Stimulated activated CD4-positive, alpha-beta T cell treated with anti-CD3 and anti-CD28 coated beads, Interleukin-2, amount 100 ng/mL, for 48 hours (primary cell): ENCODE data around the gene PBLD.
A peak's percentile ranks its signal among the peaks of the same experiment; 100 is the strongest.
"Not testable (repeated sequence)": the region's sequence is repeated elsewhere in the genome, so short reads cannot be mapped to it uniquely, and the experiment has no call there.

Experiments used
- DNase-seq, 2 donors: peaks; one replicate each; pipeline ENCODE4 v3.0.0-alpha.2; 2020

PBLD gene

DNA sequence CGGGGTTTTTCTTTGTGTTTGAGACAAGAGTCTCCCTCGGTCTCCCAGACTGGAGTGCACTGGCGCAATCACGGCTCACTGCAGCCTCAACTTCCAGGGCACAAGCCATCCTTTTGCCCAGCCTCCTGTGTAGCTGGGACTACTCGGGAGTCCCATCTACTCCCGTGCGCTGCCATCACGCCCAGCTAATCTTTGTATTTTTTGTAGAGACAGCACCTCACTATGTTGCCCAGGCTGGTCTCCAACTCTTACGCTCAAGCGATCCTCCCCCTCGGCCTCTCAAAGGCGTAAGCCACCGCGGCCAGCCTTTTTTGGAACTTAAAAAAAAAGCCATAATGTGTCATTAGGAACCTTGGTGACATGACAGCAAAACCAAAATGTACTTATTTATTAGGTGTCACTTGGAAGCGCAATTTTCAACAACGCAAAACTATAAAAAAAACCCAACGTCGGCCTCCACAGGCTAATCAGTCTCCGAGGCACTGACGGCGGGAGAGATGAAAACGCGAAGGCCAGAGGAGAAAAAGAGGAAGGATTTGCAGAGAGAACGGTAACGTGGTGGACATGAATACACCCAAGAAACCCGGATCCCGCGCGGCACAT is 1.8 kb downstream of the PBLD start:
- DNase-seq, result peak; percentile 10 to 11

- no peak for DNase-seq
These were observed 3.2 kb downstream of the PBLD start for GRCh38 chr10:68329506-68329861.

- DNase-seq, result no peak
These were observed 4.6 kb downstream of the PBLD start for GRCh38 chr10:68327889-68328786.

DNA sequence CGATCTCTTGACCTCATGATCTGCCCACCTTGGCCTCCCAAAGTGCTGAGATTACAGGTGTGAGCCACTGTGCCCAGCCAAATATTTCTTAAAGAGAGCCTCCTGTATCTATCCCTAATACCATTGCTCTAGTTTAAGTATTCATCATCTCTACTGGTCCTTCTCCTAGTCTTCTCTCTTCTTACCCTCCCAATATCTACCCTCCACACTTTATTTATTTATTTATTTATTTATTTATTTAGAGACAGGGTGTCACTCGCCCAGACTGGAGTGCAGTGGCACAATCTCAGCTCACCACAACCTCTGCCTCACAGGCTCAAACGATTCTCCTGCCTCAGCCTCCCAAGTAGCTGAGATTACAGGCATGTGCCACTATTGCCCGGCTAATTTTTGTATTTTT is 8.3 kb downstream of the PBLD start:
- DNase-seq, result not testable (repeated sequence)

- no peak for DNase-seq
These were observed 14.2 kb downstream of the PBLD start for GRCh38 chr10:68318331-68319059.

DNA sequence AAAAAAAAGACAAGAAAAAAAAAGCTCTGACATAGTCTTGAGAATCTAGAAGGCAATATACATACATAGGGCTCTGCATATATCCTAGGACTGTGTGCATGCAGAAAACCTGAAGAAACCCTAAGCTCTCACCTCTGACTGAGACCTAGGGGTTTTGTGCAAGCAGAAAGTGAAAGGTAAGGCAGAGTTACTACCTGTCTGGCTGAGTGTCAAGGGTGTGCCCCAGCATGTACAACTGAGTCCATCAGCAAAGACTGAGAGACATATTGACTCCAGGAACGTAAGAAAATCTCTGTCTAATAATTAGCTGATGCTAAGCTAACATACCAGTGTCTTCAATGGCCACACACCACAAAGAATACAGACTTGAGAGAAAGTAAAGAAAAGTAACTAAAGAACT is 17.1 kb downstream of the PBLD start:
- no peak for DNase-seq

DNA sequence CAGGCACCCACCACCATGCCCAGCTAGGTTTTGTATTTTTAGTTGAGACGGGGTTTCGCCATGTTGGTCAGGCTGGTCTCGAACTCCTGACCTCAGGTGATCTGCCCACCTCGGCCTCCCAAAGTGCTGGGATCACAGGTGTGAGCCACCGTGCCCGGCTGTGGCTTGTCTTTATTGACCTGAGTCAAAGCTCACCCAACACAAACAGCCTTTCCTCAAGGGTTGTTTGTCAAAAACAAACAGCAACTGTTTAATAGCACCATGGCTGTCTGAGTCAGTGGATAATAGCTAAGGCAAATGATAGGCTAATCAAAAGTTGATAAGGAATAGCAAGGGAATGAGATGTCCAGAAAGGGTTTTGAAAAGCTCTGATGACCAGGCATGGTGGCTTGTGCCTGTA is 17.8 kb downstream of the PBLD start:
- DNase-seq, result not testable (repeated sequence)

DNA sequence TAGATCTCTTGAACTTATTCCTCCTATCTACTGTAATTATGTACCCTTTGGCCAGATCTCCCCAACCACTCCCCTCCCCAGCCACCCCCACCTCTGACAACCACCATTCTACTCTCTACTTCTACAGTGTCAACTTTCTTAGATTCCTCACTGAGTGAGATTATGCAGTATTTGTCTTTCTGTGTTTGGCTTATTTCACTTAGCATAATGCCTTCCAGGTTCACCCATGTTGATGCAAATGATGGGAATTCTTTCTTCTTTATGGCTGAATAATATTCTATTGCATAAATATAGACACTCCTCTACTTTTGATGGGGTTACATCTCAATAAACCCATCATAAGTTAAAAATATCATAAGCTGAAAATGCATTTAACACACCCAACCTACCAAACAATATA is 22.2 kb downstream of the PBLD start:
- no peak for DNase-seq

DNA sequence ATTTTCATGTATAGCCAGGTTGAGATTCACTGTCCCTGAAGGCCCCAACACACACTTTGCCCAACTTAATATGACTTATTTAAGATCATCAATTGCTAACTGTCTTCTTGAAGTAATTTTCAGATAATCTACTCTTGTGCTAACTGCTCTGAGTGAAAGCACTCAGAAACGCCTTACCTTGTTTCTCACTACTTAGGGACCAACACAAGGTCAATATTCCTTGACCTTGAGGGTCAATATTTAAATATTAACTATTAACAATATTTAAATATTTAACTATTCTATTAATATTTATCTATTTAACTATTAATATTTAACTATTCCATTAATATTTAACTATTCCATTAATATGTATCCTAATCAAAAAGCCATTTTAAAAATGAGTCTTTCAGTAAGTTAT is 26.9 kb downstream of the PBLD start:
- DNase-seq, result no peak

DNA sequence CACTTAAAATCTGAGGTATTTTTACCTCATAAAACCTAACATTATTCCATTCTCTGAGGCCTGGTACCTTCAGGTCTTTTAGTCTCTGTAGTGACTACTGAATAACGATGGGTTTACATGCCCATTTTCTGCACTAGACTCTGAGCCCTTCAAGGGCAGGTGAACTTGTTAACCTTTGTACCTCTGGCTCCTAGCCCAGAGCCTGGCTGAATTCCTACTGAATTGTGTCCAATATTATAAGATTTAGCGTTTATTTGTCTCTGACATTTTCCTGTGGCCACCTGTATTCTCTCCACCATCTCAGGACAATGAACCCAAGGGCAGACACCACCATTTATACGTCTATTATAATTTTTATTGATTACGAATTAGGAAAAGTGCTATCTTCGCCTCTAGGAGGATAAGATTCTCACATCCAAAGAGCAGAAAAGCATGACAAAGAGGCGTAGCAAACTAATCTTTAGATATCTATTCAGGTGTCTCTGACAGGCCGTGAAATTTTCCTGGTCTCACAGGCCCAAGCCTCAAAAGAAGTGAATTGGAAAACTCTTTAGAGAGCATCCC is 28.8 kb downstream of the PBLD start:
- no peak for DNase-seq

DNA sequence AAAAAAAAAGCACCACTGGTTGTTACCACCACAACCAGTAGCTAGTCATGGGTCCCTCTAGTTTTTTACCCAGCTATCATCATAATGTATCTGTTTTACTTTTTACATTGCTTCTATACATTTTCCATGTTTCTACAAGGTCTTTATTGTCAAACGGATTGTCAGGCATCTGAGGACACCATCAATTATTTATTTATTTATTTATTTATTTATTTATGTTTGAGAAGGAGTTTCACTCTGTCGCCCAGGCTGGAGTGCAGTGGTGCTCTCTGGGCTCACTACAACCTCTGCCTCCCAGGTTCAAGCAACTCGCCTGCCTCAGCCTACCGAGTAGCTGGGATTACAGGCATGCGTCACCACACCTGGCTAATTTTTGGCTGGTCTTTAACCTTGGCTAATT is 29.9 kb downstream of the PBLD start:
- no peak for DNase-seq

DNA sequence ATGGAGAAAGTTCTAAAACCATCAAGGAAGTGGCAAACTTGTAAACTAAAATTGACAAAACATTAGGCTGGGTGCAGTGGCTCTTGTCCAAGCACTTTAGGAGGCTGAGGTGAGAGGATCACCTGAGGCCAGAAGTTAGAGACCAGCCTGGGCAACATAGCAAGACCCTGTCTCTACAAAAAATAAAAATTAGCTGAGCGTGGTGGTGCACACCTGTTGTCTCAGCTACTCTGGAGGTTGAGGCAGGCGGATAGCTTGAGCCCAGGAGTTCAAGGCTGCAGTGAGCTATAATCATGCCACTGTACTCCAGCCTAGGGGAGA is 30.3 kb downstream of the PBLD start:
- DNase-seq, result no peak

- DNase-seq, result no peak
These were observed 30.8 kb downstream of the PBLD start for GRCh38 chr10:68301790-68302502.

GRCh38 chr10:68301301-68301700 is 31.4 kb downstream of the PBLD start:
- no peak for DNase-seq

GRCh38 chr10:68296843-68297663 is 35.7 kb downstream of the PBLD start:
- no peak for DNase-seq

DNA sequence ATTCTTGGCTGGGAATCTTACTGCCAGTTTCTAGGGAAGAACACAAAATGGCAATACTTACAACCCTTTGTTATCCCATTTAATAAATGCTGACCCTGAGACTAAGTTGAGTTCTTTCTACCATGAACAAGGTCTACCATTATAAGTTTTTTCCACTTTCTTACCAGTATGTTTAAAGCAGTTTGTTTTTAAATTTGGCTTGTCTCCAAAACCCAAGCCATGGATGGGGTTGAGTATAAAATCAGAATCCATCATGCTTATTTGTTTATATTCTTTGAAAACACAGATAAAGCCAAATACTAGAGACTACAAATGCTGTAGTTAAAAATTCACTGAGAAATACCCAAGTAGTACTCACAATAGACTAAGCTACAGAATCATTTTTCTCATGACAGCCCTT is 42.0 kb downstream of the PBLD start:
- no peak for DNase-seq

GRCh38 chr10:68288717-68289116 is 44.0 kb downstream of the PBLD start:
- no peak for DNase-seq

- DNase-seq, result no peak
These were observed 48.4 kb downstream of the PBLD start for GRCh38 chr10:68284062-68285001.

GRCh38 chr10:68280758-68281157 is 52.0 kb downstream of the PBLD start:
- DNase-seq, result no peak

DNA sequence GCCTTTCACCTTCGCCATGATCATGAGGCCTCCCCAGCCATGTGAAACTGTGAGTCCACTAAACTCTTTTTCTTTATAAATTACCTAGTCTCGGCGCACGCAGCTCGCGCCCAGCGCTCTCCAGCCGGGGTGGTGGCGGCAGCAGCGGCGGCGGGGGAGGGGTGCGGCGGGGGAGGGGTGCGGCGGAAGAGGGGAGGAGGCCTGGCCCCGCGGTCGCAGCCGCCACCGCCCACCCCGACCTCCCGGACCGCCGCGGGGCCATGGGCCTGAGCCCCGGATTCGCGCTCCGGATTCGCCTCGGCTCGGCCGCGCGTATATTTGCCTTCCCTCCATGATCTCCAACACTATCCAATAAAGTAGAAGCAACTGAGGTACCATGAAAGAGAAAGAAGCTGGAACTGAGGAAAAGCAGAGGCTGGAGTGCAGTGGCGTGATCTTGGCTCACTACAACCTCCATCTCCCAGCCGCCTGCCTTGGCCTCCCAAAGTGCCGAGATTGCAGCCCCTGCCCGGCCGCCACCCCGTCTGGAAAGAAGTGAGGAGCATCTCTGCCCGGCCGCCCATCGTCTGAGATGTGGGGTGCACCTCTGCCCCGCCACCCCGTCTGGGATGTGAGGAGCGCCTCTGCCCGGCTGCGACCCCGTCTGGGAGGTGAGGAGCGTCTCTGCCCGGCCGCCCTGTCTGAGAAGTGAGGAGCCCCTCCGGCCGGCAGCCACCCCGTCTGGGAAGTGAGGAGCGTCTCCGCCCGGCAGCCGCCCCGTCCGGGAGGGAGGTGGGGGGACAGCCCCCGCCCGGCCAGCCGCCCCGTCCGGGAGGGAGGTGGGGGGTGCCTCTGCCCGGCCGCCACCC is 53.6 kb downstream of the PBLD start:
- DNase-seq, result not testable (repeated sequence)
